ENCODE data around the gene CCL13. TPM values are rescaled to one million over a fixed set of nuclear protein-coding genes. Genes with fewer than 3 reads are reported as not detected.

The CCL13 gene
- total and polyA plus RNA-seq, 2 of the 8 experiments (the other 6 are each of a cell fraction or from before 2014, with no cell fraction given) = not detected

DNA sequence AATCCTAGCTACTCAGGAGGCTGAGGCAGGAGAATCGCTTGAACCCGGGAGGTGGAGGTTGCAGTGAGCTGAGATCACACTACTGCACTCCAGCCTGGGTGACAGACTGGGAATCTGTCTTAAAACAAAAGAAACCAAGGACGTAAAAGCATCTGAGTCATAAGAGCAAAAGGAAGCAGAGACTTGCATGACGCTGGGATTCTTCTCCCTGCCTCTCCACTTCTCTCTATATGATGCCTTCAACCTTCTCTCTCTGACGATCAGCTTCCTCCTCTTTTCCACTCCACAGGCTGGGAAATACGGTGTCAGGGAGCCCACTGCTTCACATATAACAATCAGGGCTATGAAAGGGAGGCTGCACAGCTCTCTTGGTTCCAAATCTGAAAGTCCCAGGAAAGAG is 49.9 kb downstream of the CCL13 start:
- TF ChIP-seq SUZ12 (IDR thresholded peaks at IDR 0.05; ENCODE audit: low read length) (no peak), SP4 (IDR thresholded peaks at IDR 0.05; ENCODE audit: low read length) (no peak), POU5F1 (IDR thresholded peaks at IDR 0.05; ENCODE audit: low read depth, low read length) (no peak), SIN3A (conservative IDR thresholded peaks at IDR 0.05 in 1 of 2, IDR thresholded peaks at IDR 0.05 in 1 of 2; ENCODE audit: low read depth in 1 of 2, low read length in 2 of 2) (no peak), TBP (IDR thresholded peaks at IDR 0.05; ENCODE audit: low read depth, low read length) (no peak), BCL11A (IDR thresholded peaks at IDR 0.05; ENCODE audit: low read depth in 2 of 2, low read length in 2 of 2) (no peak), TAF1 (IDR thresholded peaks at IDR 0.05; ENCODE audit: low read depth, low read length) (no peak), NRF1 (IDR thresholded peaks at IDR 0.05; ENCODE audit: low read depth, low read length) (no peak), JUND (IDR thresholded peaks at IDR 0.05; ENCODE audit: low read length) (no peak), SIX5 (IDR thresholded peaks at IDR 0.05; ENCODE audit: low read depth, low read length) (no peak), BRCA1 (IDR thresholded peaks at IDR 0.05; ENCODE audit: low read depth, low read length) (no peak)
- Histone ChIP-seq H4K91ac (replicated peaks; ENCODE audit: insufficient read length, low read length) (no peak overlapping the region), H3K23me2 (ENCODE audit: low read depth, low read length) (no peaks in the 10 kb centered on the region), H3K4ac (replicated peaks; ENCODE audit: insufficient read length, low read depth, low read length) (no peak overlapping the region), H2BK15ac (ENCODE audit: low read length) (no peak overlapping the region), H3K27me3 (replicated peaks in 1 of 4; ENCODE audit: control insufficient read depth in 3 of 4, extremely low read depth in 1 of 4, insufficient read depth in 3 of 4, low read length in 3 of 4) (peaks cover 0 to 11% (median 7%) of the 10 kb centered on the region in 4 experiments; a peak in 6 of 7 replicates), H3K4me3 (ENCODE audit: extremely low read depth in 1 of 4, insufficient read depth in 2 of 4, low read depth in 3 of 4, low read length in 4 of 4) (no peak overlapping the region), H3K23ac (ENCODE audit: insufficient read length) (no peak overlapping the region), H3K4me2 (ENCODE audit: insufficient read depth in 1 of 2, low read depth in 2 of 2, low read length in 2 of 2) (no peak overlapping the region), H2BK20ac (ENCODE audit: low read length) (no peak overlapping the region), H3K56ac (replicated peaks; ENCODE audit: insufficient read length, low read depth, low read length) (no peak overlapping the region), H3K18ac (ENCODE audit: extremely low read depth, low read length) (no peak overlapping the region), H3K79me2 (ENCODE audit: control insufficient read depth in 1 of 2, insufficient read depth in 2 of 2, low read length in 2 of 2) (no peaks in the 10 kb centered on the region), H3K27ac (ENCODE audit: low read depth, low read length) (no peak overlapping the region), H3K36me3 (ENCODE audit: control insufficient read depth in 2 of 4, insufficient read depth in 4 of 4, low read length in 3 of 4) (no peaks in the 10 kb centered on the region), H2BK5ac (ENCODE audit: low read depth, low read length) (no peak overlapping the region), H4K8ac (ENCODE audit: extremely low read depth, insufficient read depth, low read length) (no peak overlapping the region), H3K9ac (replicated peaks in 1 of 4; ENCODE audit: extremely low read depth in 1 of 4, low read depth in 3 of 4, low read length in 3 of 4) (no peak overlapping the region), H4K20me1 (replicated peaks in 1 of 2; ENCODE audit: control insufficient read depth in 1 of 2, insufficient read depth in 2 of 2, low read length in 2 of 2) (no peaks in the 10 kb centered on the region), H3K9me3 (ENCODE audit: insufficient read depth in 2 of 2, low read depth in 1 of 2, low read length in 1 of 2) (no peaks in the 10 kb centered on the region), H4K5ac (ENCODE audit: insufficient read length, low read depth, low read length) (no peak overlapping the region), H3K14ac (ENCODE audit: insufficient read length) (no peak overlapping the region), H2BK12ac (ENCODE audit: low read depth, low read length) (no peak overlapping the region), H2BK120ac (replicated peaks; ENCODE audit: low read depth, low read length) (no peak overlapping the region), H2AK5ac (ENCODE audit: low read depth, low read length) (no peak overlapping the region), H3K4me1 (replicated peaks in 1 of 4; ENCODE audit: control insufficient read depth in 3 of 4, insufficient read depth in 4 of 4, low read length in 3 of 4) (peaks cover 0 to 3% (median 2%) of the 10 kb centered on the region in 4 experiments; a peak in 2 of 7 replicates), H3K79me1 (ENCODE audit: low read depth, low read length) (no peaks in the 10 kb centered on the region), H2AFZ (ENCODE audit: low read length) (no peak overlapping the region)
- ChIA-PET POLR2A (ENCODE audit: partially characterized antibody) (no interaction called here), CTCF (ENCODE audit: partially characterized antibody) (interaction anchor here (2.0 kb wide), 1 partner anchor 8 kb away, joined by 7 read pairs; no protein-coding TSS in a partner anchor)
- 93% methylated on average over 6 of the region's 6 CpGs; no CpG with 5 or more reads in 1 of the 2 experiments for WGBS, 2 experiments (ENCODE audit: extremely low coverage in 1 of 2, insufficient coverage in 1 of 2, insufficient read length in 1 of 2, insufficient replicate concordance in 2 of 2, low coverage in 1 of 2, low lambda C conversion rate in 2 of 2, missing lambda C conversion rate in 1 of 2)
- no peak for DNase-seq (ENCODE audit: low read depth in 1 of 2, low spot score in 2 of 2)
- FAIRE-seq = no peak
